ENCODE results near the gene TMEM209.

GRCh38 chr7:130201796-130202195 lies 3.4 kb downstream of the TMEM209 start:
- TF ChIP-seq POLR2A (IDR thresholded peaks at IDR 0.05; ENCODE audit: low read depth, low read length) (no peak), TAF1 (IDR thresholded peaks at IDR 0.05; ENCODE audit: low read depth, low read length) (no peak), POLR2AphosphoS5 (IDR thresholded peaks at IDR 0.05; ENCODE audit: low read depth, low read length) (no peak)
